ENCODE measurements around the gene CNBP. TPM values are rescaled to one million over a fixed set of nuclear protein-coding genes. Genes with fewer than 3 reads are reported as not detected.

Gene CNBP
- total and polyA plus RNA-seq, 2 of the 13 experiments (the other 11 are each of a cell fraction or from before 2014, with no cell fraction given): 282 to 354 TPM

DNA sequence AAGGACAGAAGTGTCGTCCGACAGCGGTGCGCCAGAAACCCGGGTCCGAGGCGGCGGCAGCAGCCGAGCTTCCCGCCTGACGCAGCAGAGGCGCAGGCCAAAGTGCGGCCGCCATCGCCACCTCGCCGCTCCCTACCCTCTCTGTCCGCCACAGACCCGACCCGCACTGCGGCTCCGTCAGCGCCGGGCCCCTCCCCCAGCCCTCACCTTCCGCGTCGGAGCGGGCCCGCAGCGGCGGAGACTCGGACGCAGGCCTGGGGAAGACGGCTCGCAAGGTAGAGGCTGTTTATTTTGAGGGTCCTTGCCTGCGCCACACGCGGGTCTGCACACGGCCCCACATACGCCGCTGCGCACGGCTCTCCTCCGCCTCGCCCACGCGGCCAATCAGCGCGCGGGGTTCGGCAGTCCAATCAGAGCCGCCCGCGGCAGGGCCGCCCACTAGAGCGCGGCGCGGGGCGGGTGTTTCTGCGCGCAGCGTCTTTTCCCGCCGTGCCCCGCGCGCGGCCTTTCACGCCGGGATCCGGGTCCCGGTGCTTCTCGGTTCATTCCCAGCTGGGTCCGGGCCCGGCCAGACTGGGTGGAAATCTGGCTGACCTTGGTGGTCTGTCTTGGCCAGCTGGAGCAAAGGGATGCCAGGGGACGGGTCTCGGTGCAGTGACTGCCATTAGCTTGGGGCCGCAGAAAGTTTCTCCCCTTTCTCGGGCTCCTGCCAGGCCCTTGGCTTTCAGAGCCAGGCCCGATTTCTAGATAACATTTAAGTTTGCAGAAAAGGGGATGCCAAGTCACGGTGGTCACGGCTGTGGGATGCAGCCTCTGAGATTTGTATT is at the start of gene CNBP (continued):
- TF ChIP-seq ZBTB7A (CRISPR knock-in tag; IDR thresholded peaks at IDR 0.05) (peak; percentile 17; the same call in 1 of the 2 replicates), HNRNPK (IDR thresholded peaks at IDR 0.05; ENCODE audit: low read depth, low read length, poor library complexity, severe bottlenecking) (peak; percentile 33), ARNTL (CRISPR knock-in tag; IDR thresholded peaks at IDR 0.05) (peak; percentile 72), ZNF644 (CRISPR knock-in tag; IDR thresholded peaks at IDR 0.05; ENCODE audit: low read depth) (no peak), EZH2 (conservative IDR thresholded peaks at IDR 0.05; ENCODE audit: low read depth, low read length) (no peak), POGZ (CRISPR knock-in tag; IDR thresholded peaks at IDR 0.05) (peak; percentile 93), PCBP2 (optimal IDR thresholded peaks at IDR 0.05; ENCODE audit: low read depth, low read length, poor library complexity, severe bottlenecking) (no peak), SOX6 (IDR thresholded peaks at IDR 0.05) (no peak), SOX6 (CRISPR knock-in tag; IDR thresholded peaks at IDR 0.05) (peak; percentile 76), ZEB1 (IDR thresholded peaks at IDR 0.05; ENCODE audit: insufficient replicate concordance, low read depth) (no peak), ZNF329 (CRISPR knock-in tag; IDR thresholded peaks at IDR 0.05; ENCODE audit: low read depth) (peak; percentile 74)
- TF ChIP-seq, protein P1, sequence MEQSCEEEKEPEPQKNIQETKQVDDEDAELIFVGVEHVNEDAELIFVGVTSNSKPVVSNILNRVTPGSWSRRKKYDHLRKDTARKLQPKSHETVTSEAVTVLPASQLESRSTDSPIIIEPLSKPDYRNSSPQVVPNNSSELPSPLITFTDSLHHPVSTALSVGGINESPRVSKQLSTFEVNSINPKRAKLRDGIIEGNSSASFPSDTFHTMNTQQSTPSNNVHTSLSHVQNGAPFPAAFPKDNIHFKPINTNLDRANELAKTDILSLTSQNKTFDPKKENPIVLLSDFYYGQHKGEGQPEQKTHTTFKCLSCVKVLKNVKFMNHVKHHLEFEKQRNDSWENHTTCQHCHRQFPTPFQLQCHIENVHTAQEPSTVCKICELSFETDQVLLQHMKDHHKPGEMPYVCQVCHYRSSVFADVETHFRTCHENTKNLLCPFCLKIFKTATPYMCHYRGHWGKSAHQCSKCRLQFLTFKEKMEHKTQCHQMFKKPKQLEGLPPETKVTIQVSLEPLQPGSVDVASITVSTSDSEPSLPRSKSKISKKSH (CRISPR knock-in tag; IDR thresholded peaks at IDR 0.05; ENCODE audit: borderline replicate concordance): peak; percentile 61; the same call in 1 of the 2 replicates
- TF ChIP-seq, protein P2, sequence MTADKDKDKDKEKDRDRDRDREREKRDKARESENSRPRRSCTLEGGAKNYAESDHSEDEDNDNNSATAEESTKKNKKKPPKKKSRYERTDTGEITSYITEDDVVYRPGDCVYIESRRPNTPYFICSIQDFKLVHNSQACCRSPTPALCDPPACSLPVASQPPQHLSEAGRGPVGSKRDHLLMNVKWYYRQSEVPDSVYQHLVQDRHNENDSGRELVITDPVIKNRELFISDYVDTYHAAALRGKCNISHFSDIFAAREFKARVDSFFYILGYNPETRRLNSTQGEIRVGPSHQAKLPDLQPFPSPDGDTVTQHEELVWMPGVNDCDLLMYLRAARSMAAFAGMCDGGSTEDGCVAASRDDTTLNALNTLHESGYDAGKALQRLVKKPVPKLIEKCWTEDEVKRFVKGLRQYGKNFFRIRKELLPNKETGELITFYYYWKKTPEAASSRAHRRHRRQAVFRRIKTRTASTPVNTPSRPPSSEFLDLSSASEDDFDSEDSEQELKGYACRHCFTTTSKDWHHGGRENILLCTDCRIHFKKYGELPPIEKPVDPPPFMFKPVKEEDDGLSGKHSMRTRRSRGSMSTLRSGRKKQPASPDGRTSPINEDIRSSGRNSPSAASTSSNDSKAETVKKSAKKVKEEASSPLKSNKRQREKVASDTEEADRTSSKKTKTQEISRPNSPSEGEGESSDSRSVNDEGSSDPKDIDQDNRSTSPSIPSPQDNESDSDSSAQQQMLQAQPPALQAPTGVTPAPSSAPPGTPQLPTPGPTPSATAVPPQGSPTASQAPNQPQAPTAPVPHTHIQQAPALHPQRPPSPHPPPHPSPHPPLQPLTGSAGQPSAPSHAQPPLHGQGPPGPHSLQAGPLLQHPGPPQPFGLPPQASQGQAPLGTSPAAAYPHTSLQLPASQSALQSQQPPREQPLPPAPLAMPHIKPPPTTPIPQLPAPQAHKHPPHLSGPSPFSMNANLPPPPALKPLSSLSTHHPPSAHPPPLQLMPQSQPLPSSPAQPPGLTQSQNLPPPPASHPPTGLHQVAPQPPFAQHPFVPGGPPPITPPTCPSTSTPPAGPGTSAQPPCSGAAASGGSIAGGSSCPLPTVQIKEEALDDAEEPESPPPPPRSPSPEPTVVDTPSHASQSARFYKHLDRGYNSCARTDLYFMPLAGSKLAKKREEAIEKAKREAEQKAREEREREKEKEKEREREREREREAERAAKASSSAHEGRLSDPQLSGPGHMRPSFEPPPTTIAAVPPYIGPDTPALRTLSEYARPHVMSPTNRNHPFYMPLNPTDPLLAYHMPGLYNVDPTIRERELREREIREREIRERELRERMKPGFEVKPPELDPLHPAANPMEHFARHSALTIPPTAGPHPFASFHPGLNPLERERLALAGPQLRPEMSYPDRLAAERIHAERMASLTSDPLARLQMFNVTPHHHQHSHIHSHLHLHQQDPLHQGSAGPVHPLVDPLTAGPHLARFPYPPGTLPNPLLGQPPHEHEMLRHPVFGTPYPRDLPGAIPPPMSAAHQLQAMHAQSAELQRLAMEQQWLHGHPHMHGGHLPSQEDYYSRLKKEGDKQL (CRISPR knock-in tag; IDR thresholded peaks at IDR 0.05; ENCODE audit: low read depth): no peak
- TF ChIP-seq, protein P3, sequence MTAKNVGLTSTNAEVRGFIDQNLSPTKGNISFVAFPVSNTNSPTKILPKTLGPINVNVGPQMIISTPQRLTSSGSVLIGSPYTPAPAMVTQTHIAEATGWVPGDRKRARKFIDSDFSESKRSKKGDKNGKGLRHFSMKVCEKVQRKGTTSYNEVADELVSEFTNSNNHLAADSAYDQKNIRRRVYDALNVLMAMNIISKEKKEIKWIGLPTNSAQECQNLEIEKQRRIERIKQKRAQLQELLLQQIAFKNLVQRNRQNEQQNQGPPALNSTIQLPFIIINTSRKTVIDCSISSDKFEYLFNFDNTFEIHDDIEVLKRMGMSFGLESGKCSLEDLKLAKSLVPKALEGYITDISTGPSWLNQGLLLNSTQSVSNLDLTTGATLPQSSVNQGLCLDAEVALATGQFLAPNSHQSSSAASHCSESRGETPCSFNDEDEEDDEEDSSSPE (CRISPR knock-in tag; IDR thresholded peaks at IDR 0.05): peak; percentile 69
- TF ChIP-seq, protein P4, sequence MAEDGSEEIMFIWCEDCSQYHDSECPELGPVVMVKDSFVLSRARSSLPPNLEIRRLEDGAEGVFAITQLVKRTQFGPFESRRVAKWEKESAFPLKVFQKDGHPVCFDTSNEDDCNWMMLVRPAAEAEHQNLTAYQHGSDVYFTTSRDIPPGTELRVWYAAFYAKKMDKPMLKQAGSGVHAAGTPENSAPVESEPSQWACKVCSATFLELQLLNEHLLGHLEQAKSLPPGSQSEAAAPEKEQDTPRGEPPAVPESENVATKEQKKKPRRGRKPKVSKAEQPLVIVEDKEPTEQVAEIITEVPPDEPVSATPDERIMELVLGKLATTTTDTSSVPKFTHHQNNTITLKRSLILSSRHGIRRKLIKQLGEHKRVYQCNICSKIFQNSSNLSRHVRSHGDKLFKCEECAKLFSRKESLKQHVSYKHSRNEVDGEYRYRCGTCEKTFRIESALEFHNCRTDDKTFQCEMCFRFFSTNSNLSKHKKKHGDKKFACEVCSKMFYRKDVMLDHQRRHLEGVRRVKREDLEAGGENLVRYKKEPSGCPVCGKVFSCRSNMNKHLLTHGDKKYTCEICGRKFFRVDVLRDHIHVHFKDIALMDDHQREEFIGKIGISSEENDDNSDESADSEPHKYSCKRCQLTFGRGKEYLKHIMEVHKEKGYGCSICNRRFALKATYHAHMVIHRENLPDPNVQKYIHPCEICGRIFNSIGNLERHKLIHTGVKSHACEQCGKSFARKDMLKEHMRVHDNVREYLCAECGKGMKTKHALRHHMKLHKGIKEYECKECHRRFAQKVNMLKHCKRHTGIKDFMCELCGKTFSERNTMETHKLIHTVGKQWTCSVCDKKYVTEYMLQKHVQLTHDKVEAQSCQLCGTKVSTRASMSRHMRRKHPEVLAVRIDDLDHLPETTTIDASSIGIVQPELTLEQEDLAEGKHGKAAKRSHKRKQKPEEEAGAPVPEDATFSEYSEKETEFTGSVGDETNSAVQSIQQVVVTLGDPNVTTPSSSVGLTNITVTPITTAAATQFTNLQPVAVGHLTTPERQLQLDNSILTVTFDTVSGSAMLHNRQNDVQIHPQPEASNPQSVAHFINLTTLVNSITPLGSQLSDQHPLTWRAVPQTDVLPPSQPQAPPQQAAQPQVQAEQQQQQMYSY (CRISPR knock-in tag; IDR thresholded peaks at IDR 0.05): peak; percentile 64

Measured in HepG2 (cell line).